MM.1S (cell line): ENCODE measurements around the gene SDF2L1.

Experiments
- DNase-seq: peaks from one replicate; pipeline ENCODE4 v3.0.0-alpha.2; 2015
- H2AFZ ChIP-seq: fragments of 300-600 bp; sonication (generic); 2 replicates; pipeline ENCODE4 v1.6.0; 2016; ENCODE audit warnings: antibody characterized with exemption, low read length
- H3F3A ChIP-seq: fragments of 300-600 bp; sonication (generic); 2 replicates; pipeline ENCODE4 v1.6.1; 2016; ENCODE audit warnings: mild to moderate bottlenecking, antibody characterized with exemption, low read length, moderate library complexity, mixed read lengths; ENCODE audit not compliant: insufficient read depth
- H3K27ac ChIP-seq: fragments of 300-600 bp; sonication (generic); 2 replicates; pipeline ENCODE4 v1.5.1; 2016; ENCODE audit warnings: mild to moderate bottlenecking, low read length
- H3K27me3 ChIP-seq: fragments of 300-600 bp; sonication (generic); replicated peaks from 2 replicates; pipeline ENCODE4 v1.6.0; 2016; ENCODE audit warnings: low read length; ENCODE audit not compliant: insufficient read depth
- H3K36me3 ChIP-seq: fragments of 300-600 bp; sonication (generic); replicated peaks from 2 replicates; pipeline ENCODE4 v1.6.1; 2016; ENCODE audit warnings: mild to moderate bottlenecking, low read length, mixed read lengths; ENCODE audit not compliant: insufficient read depth
- H3K4me1 ChIP-seq: fragments of 300-600 bp; sonication (generic); 2 replicates; pipeline ENCODE4 v1.6.1; 2016; ENCODE audit warnings: low read length, mixed read lengths
- H3K4me2 ChIP-seq: fragments of 300-600 bp; sonication (generic); 2 replicates; pipeline ENCODE4 v1.6.0; 2016; ENCODE audit warnings: low read depth, low read length
- H3K4me3 ChIP-seq: fragments of 300-600 bp; sonication (generic); 2 replicates; pipeline ENCODE4 v1.5.1; 2016; ENCODE audit warnings: low read length, mixed read lengths
- H3K79me2 ChIP-seq: fragments of 300-600 bp; sonication (generic); 2 replicates; pipeline ENCODE4 v1.6.1; 2016; ENCODE audit warnings: mixed run types, low read length, mixed read lengths
- H3K9ac ChIP-seq: fragments of 300-600 bp; sonication (generic); 2 replicates; pipeline ENCODE4 v1.6.1; 2016; ENCODE audit warnings: low read length, mixed read lengths
- H3K9me2 ChIP-seq: fragments of 300-600 bp; sonication (generic); replicated peaks from 2 replicates; pipeline ENCODE4 v1.6.1; 2016; ENCODE audit warnings: mild to moderate bottlenecking, low read length, mixed read lengths; ENCODE audit not compliant: insufficient read depth
- H3K9me3 ChIP-seq: fragments of 300-600 bp; sonication (generic); replicated peaks from 2 replicates; pipeline ENCODE4 v1.6.1; 2016; ENCODE audit warnings: mild to moderate bottlenecking, low read length, mixed read lengths; ENCODE audit not compliant: insufficient read depth
- H4K20me1 ChIP-seq: fragments of 300-600 bp; sonication (generic); 2 replicates; pipeline ENCODE4 v1.6.1; 2016; ENCODE audit warnings: mild to moderate bottlenecking, low read length, moderate library complexity, mixed read lengths; ENCODE audit not compliant: insufficient read depth
- CTCF ChIP-seq: fragments of 300-600 bp; sonication (generic); IDR thresholded peaks from 2 replicates; pipeline ENCODE4 v1.5.1; 2016; ENCODE audit warnings: antibody characterized with exemption, low read length, mixed read lengths
- EZH2 ChIP-seq: fragments of 300-600 bp; sonication (generic); optimal IDR thresholded peaks from 2 replicates; pipeline ENCODE3; 2017; ENCODE audit warnings: low read depth, mild to moderate bottlenecking, antibody characterized with exemption, low read length, mixed read lengths
- EZH2phosphoT487 ChIP-seq: fragments of 300-600 bp; sonication (generic); IDR thresholded peaks from 2 replicates; pipeline ENCODE4 v1.6.1; 2018; ENCODE audit warnings: antibody characterized with exemption, low read length

The SDF2L1 gene

GRCh38 chr22:21640810-21641209 is 1.3 kb upstream of the SDF2L1 start:
- Histone ChIP-seq H3K9me2 (no peaks in the 10 kb centered on the region), H4K20me1 (no peaks in the 10 kb centered on the region), H3K36me3 (no peaks in the 10 kb centered on the region), H3K9ac (no peak overlapping the region), H3K79me2 (peaks cover 13% of the 10 kb centered on the region), H3K4me1 (no peaks in the 10 kb centered on the region), H3K4me2 (peak overlapping the region; percentile 89; the same call in 1 of the 2 replicates), H2AFZ (no peak overlapping the region), H3F3A (0 out of 2 replicates have a peak, but pooled peaks cover 5% of the 10 kb centered on the region), H3K4me3 (no peak overlapping the region), H3K27ac (no peak overlapping the region), H3K9me3 (no peaks in the 10 kb centered on the region), H3K27me3 (no peaks in the 10 kb centered on the region)
- DNase-seq: no peak
- no peak for TF ChIP-seq EZH2phosphoT487
- TF ChIP-seq CTCF: no peak
- TF ChIP-seq EZH2: no peak

GRCh38 chr22:21641417-21641788 is 699 bp upstream of the SDF2L1 start:
- Histone ChIP-seq H3K27ac (no peak overlapping the region), H3K27me3 (no peaks in the 10 kb centered on the region), H3K4me3 (peak overlapping the region; percentile 62), H3K36me3 (no peaks in the 10 kb centered on the region), H3F3A (peaks cover 6% of the 10 kb centered on the region; the same call in 1 of the 2 replicates), H3K4me2 (peak overlapping the region; percentile 89), H2AFZ (peak overlapping the region; percentile 79), H3K4me1 (no peaks in the 10 kb centered on the region), H3K9me3 (no peaks in the 10 kb centered on the region), H4K20me1 (no peaks in the 10 kb centered on the region), H3K9ac (peak overlapping the region; percentile 64; the same call in 1 of the 2 replicates), H3K79me2 (peaks cover 13% of the 10 kb centered on the region), H3K9me2 (no peaks in the 10 kb centered on the region)
- no peak for DNase-seq
- no peak for TF ChIP-seq EZH2
- peak; percentile 34 for TF ChIP-seq CTCF
- TF ChIP-seq EZH2phosphoT487: no peak

- no peaks in the 10 kb centered on the region for H3K36me3 ChIP-seq
- peak overlapping the region; percentile 78 for H3K4me3 ChIP-seq
- TF ChIP-seq CTCF: peak; percentile 70
- TF ChIP-seq EZH2: no peak
- no peak for TF ChIP-seq EZH2phosphoT487
- H4K20me1 ChIP-seq: no peaks in the 10 kb centered on the region
- peak overlapping the region; percentile 79 for H3K9ac ChIP-seq
- H3K9me2 ChIP-seq: no peaks in the 10 kb centered on the region
- H2AFZ ChIP-seq: peak overlapping the region; percentile 81
- peak; percentile 74 for DNase-seq
- H3K79me2 ChIP-seq: peaks cover 13% of the 10 kb centered on the region
- H3F3A ChIP-seq: peaks cover 8% of the 10 kb centered on the region; the same call in 1 of the 2 replicates
- H3K9me3 ChIP-seq: no peaks in the 10 kb centered on the region
- H3K27ac ChIP-seq: peak overlapping the region; percentile 36; the same call in 1 of the 2 replicates
- H3K4me1 ChIP-seq: no peaks in the 10 kb centered on the region
- H3K4me2 ChIP-seq: peak overlapping the region; percentile 81
- no peaks in the 10 kb centered on the region for H3K27me3 ChIP-seq
Measured at GRCh38 chr22:21642584-21643448, 714 bp downstream of the SDF2L1 start.
